ENCODE results near the gene FBP2. TPM values are rescaled to one million over a fixed set of nuclear protein-coding genes. Genes with fewer than 3 reads are reported as not detected.

Gene FBP2
- total and polyA plus RNA-seq, 2 of the 8 experiments (the other 6 are each of a cell fraction or from before 2014, with no cell fraction given): not detected

DNA sequence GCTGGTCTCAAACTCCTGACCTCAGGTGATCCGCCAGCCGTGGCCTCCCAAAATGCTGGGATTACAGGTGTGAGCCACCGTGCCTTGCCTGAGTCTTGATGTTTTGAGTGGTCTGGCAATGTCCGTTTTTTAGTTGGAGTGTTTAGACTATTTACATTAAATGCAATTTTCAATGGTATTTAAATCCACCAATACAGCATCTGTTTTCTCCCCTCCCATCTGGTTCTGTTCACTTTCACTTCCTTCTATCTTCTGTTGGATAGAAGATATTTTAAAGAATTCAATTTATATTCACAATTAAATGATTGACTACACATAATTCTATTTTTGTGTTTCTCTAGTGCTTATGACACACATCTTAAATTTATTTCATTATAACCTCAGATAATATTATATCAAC, 64.7 kb downstream of the FBP2 start:
- Histone ChIP-seq H4K8ac (ENCODE audit: extremely low read depth, insufficient read depth, low read length) (no peak overlapping the region), H2BK120ac (replicated peaks; ENCODE audit: low read depth, low read length) (no peak overlapping the region), H3K27ac (ENCODE audit: low read depth, low read length) (no peak overlapping the region), H2BK5ac (ENCODE audit: low read depth, low read length) (no peak overlapping the region), H3K56ac (replicated peaks; ENCODE audit: insufficient read length, low read depth, low read length) (no peak overlapping the region), H3K9me3 (ENCODE audit: insufficient read depth in 2 of 2, low read depth in 1 of 2, low read length in 1 of 2) (no peaks in the 10 kb centered on the region), H2AFZ (ENCODE audit: low read length) (no peak overlapping the region), H3K36me3 (ENCODE audit: control insufficient read depth in 2 of 4, insufficient read depth in 4 of 4, low read length in 3 of 4) (no peaks in the 10 kb centered on the region), H3K9ac (replicated peaks in 1 of 4; ENCODE audit: extremely low read depth in 1 of 4, low read depth in 3 of 4, low read length in 3 of 4) (no peak overlapping the region), H2BK20ac (ENCODE audit: low read length) (no peak overlapping the region), H4K91ac (replicated peaks; ENCODE audit: insufficient read length, low read length) (no peak overlapping the region), H3K23ac (ENCODE audit: insufficient read length) (no peak overlapping the region), H3K79me1 (ENCODE audit: low read depth, low read length) (no peaks in the 10 kb centered on the region), H3K27me3 (replicated peaks in 1 of 4; ENCODE audit: control insufficient read depth in 3 of 4, extremely low read depth in 1 of 4, insufficient read depth in 3 of 4, low read length in 3 of 4) (no peaks in the 10 kb centered on the region), H4K20me1 (replicated peaks in 1 of 2; ENCODE audit: control insufficient read depth in 1 of 2, insufficient read depth in 2 of 2, low read length in 2 of 2) (no peaks in the 10 kb centered on the region), H2BK15ac (ENCODE audit: low read length) (no peak overlapping the region), H3K79me2 (ENCODE audit: control insufficient read depth in 1 of 2, insufficient read depth in 2 of 2, low read length in 2 of 2) (no peaks in the 10 kb centered on the region), H2AK5ac (ENCODE audit: low read depth, low read length) (no peak overlapping the region), H3K23me2 (ENCODE audit: low read depth, low read length) (no peaks in the 10 kb centered on the region), H2BK12ac (ENCODE audit: low read depth, low read length) (no peak overlapping the region), H3K14ac (ENCODE audit: insufficient read length) (no peak overlapping the region), H3K4ac (replicated peaks; ENCODE audit: insufficient read length, low read depth, low read length) (no peak overlapping the region), H3K4me1 (replicated peaks in 1 of 4; ENCODE audit: control insufficient read depth in 3 of 4, insufficient read depth in 4 of 4, low read length in 3 of 4) (no peaks in the 10 kb centered on the region), H3K4me3 (ENCODE audit: extremely low read depth in 1 of 4, insufficient read depth in 2 of 4, low read depth in 3 of 4, low read length in 4 of 4) (no peak overlapping the region), H3K4me2 (ENCODE audit: insufficient read depth in 1 of 2, low read depth in 2 of 2, low read length in 2 of 2) (no peak overlapping the region), H3K18ac (ENCODE audit: extremely low read depth, low read length) (no peak overlapping the region), H4K5ac (ENCODE audit: insufficient read length, low read depth, low read length) (no peak overlapping the region)
- FAIRE-seq: no peak
- ChIA-PET CTCF (ENCODE audit: partially characterized antibody) (no interaction called here), POLR2A (ENCODE audit: partially characterized antibody) (no interaction called here)
- DNase-seq (ENCODE audit: low read depth in 1 of 2, low spot score in 2 of 2): no peak
- 91% methylated on average over 4 of the region's 4 CpGs; no CpG with 5 or more reads in 1 of the 2 experiments for WGBS, 2 experiments (ENCODE audit: extremely low coverage in 1 of 2, insufficient coverage in 1 of 2, insufficient read length in 1 of 2, insufficient replicate concordance in 2 of 2, low coverage in 1 of 2, low lambda C conversion rate in 2 of 2, missing lambda C conversion rate in 1 of 2)
- TF ChIP-seq ZNF274 (IDR thresholded peaks at IDR 0.05; ENCODE audit: borderline replicate concordance, extremely low read depth, low read length): no peak
- no peak for TF ChIP-seq E2F6 (IDR thresholded peaks at IDR 0.05)
- no peak for TF ChIP-seq HDAC6 (IDR thresholded peaks at IDR 0.05; ENCODE audit: low read depth, low read length)
- TF ChIP-seq CHD1 (IDR thresholded peaks at IDR 0.05; ENCODE audit: low read depth, low read length): no peak
- no peak for TF ChIP-seq SP4 (IDR thresholded peaks at IDR 0.05; ENCODE audit: low read length)
- no peak for TF ChIP-seq JUN (IDR thresholded peaks at IDR 0.05; ENCODE audit: low read depth, low read length)
- TF ChIP-seq POU5F1 (IDR thresholded peaks at IDR 0.05; ENCODE audit: low read depth, low read length): no peak
- TF ChIP-seq TCF12 (IDR thresholded peaks at IDR 0.05; ENCODE audit: low read depth, low read length): no peak
- TF ChIP-seq TBP (IDR thresholded peaks at IDR 0.05; ENCODE audit: low read depth, low read length): no peak
- no peak for TF ChIP-seq BACH1 (IDR thresholded peaks at IDR 0.05; ENCODE audit: low read length)
- no peak for TF ChIP-seq KDM5A (IDR thresholded peaks at IDR 0.05; ENCODE audit: low read length)
- TF ChIP-seq EGR1 (IDR thresholded peaks at IDR 0.05; ENCODE audit: borderline replicate concordance, low read depth, low read length): no peak
- no peak for TF ChIP-seq RNF2 (IDR thresholded peaks at IDR 0.05; ENCODE audit: borderline replicate concordance, low read depth, low read length, missing control alignments, poor library complexity, severe bottlenecking)

Measured in H1 (cell line).